ENCODE data around the gene C15orf39.
A peak's percentile ranks its signal among the peaks of the same experiment; 100 is the strongest.

Gene C15orf39

DNA sequence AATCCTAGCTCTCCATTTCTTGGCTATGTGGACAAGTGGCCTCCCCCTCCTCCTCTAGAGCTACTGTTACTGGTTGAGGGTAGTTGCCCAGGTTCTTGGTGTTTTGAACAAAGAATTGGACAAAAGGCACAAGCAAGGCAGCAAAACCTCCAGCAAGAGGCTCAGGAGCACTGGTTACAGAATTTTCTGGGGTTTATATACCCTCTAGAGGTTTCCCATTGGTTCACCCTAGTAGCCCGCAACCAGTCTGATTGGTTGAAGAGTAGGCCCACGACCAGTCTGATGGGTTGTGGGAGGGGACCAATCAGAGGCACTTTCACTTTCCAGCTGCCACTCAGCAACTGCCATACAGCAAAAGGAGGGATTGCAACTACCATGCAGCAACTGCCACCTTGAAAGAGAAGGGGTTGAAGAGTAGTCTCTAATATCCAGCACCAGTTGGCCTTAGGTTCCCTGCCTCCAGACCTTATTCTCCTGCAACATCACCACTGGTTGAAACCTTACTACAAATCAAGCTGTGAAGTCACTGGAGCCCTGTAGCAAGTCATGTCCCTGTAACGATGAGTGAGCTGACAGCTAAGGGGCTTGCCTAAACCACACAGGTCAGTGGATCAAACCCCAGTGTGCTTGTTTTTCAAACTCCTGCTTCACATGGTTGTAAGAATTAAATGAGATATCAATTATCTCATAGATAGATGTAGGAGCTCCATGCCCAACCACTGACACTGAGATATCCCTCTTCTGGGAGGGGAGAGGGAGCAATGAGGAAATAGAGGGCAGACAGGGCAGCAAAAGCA is 2.9 kb upstream of the C15orf39 start:
- DNase-seq = no peak

- DNase-seq = no peak
These were observed 2.2 kb upstream of the C15orf39 start for GRCh38 chr15:75199357-75199940.

DNA sequence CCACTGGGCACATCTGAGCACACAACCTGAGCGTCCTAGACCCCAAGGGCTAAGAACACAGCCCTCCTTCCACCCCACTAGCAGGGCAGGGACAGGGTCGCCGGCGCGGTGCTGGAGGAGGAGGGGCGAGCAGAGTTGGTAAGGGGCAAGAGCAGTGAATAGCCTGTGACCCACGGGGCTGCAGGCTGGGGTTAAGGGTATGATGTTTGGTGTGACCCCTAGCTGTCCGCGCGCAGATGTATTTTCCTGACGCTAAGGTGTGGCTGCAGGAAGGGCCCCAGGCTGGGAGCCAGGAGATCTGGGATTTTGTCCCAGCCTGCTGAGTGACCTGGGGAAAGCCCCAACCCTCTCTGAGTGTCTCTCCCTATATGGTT is 1.3 kb upstream of the C15orf39 start:
- no peak for DNase-seq

- no peak for DNase-seq
These were observed 692 bp upstream of the C15orf39 start for GRCh38 chr15:75200765-75201615.

DNA sequence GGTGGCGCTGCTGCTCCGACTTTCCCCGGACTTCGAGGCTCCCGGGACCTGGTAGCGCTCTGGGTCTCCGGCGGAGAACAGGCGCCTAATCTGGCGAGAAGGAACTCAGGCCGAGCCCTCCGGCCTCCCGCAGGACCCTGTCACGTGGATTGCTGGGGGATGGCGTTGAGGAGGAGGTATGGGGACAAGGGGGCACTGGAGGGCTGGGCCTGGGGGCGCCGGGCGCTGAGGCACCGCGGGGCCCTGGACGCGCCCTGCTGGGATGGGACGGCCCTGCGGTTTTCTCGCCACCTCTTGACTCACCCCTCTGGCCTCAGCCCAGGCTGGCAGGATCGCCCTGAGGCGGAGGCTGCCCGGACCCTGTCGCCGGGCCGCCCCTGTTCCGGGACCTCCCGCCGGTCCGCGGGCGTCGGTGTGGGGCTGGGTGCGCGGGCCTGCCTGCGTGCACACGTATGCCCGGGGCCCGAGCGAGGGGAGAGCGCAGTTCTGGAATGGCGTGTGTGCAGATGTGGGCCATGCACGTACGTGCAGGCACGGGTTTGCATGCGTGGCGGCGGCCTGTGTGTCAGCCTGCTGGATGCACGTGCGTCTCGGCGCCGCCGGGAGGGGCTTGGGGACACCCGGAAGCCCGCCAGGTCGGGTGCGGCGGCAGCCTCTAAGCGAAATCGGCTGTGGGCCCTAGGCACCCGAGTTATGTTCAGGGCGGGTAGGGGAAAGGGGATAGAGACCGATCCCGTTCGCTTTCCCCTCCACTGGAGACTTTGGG is 752 bp downstream of the C15orf39 start:
- no peak for DNase-seq

DNA sequence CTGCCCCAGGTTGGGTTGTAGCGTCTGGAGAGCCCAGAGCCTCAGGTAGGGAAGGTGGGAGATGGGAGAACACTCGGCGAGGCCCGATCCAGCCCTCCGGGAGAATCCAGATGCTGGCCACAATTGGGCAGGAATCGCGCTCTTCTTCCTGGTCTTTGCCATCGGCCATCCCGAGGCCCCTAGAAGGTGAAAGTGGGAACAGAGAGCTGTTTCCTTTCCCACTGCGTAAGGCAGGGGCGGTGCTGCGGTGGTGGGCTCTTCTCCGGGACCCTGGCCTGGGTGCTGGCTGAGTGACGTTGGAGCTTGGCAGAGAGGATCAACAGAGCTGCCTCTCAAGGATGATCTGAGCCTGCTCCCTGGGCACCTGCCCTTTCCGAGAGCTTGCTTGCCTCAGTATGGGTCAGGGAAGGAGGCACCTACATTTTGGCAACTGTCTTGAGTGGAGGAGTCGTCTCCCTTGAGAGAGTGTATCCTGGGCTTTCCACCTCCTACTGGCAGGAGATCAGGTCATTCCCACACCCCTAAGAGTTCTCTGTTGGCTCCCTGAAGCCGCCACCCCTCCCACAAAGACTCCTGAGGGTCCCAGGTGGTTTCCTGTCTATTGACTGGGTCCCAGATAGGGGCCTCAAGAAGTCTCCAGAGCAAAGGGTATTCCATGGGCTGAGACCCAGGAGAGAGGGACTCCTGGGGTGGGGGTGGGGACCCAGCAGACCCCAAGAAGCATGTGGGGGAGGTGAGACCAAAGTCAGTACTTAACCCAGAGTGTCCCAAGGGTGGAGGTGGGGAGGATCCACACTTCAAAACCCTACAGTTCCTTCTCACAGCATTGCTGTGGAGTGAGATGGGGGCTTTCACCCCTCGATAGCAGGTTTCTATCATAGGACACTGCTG is 1.6 kb downstream of the C15orf39 start:
- DNase-seq = no peak

- DNase-seq = no peak
These were observed 2.2 kb downstream of the C15orf39 start for GRCh38 chr15:75203908-75204263.

DNA sequence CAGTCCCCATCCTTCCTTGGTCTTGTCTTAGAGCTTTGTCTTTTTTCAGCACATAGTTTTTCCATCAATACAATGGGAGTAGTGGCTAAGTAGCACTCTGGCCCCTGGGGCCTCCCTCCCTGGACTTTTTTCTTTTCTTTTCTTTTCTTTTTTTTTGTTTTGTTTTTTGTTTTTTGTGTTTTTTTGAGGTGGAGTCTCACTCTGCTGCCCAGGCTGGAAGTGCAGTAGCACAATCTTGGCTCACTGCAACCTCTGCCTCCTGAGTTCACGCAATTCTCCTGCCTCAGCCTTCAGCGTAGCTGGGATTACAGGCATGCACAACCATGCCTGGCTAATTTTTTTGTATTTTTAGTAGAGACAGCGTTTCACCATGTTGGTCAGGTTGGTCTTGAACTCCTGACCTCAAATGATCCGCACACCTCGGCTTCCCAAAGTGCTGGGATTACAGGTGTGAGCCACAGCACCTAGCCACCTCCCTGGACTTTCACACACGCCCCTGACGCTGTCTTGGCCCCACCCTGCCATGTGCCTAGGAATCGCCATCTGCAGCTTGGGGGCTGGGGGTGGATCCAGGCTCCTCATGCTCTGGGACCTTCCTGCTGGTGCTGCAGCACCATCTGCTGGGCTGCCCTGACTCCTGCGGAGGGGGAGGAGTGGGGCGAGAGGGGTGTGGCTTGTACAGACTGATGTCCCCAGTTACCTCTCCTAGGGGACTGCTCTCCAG is 2.8 kb downstream of the C15orf39 start:
- DNase-seq = peak; percentile 60

- no peak for DNase-seq
These were observed 3.3 kb downstream of the C15orf39 start for GRCh38 chr15:75205064-75205395.

DNA sequence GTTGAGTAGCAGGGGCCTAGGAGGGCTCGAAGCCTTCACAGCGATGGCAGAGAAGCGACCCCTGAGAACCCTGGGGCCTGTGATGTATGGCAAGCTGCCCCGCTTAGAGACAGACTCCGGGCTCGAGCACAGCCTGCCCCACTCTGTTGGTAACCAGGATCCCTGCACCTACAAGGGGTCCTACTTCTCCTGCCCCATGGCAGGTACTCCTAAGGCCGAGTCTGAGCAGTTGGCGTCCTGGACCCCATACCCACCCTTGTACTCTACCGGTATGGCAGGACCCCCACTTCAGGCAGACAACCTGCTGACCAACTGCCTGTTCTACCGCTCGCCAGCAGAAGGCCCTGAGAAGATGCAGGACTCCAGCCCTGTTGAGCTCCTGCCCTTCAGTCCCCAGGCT is 4.3 kb downstream of the C15orf39 start:
- no peak for DNase-seq

DNA sequence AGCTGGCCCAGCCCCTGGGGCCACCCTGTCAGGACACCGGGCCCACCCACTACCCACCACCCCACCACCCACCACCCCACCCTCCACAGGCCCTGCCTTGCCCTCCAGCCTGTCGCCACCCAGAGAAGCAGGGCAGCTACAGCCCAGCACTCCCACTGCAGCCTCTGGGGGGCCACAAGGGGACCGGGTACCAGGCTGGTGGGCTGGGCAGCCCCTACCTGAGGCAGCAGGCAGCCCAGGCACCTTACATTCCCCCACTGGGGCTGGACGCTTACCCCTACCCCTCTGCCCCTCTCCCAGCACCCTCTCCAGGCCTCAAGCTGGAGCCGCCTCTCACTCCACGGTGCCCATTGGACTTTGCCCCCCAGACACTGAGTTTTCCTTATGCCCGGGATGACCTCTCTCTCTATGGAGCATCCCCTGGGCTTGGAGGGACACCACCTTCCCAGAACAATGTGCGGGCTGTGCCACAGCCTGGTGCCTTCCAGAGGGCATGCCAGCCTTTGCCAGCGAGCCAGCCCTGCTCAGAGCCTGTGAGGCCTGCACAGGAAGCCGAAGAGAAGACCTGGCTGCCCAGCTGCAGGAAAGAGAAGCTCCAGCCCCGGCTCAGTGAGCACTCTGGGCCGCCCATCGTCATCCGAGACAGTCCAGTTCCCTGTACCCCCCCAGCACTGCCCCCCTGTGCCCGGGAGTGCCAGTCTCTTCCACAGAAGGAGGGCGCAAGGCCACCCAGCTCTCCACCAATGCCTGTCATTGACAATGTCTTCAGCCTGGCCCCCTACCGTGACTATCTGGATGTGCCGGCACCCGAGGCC is 5.3 kb downstream of the C15orf39 start:
- DNase-seq = no peak

GRCh38 chr15:75207618-75208500 is 6.2 kb downstream of the C15orf39 start:
- no peak for DNase-seq

- DNase-seq = no peak
These were observed 7.0 kb downstream of the C15orf39 start for GRCh38 chr15:75208501-75209288.

DNA sequence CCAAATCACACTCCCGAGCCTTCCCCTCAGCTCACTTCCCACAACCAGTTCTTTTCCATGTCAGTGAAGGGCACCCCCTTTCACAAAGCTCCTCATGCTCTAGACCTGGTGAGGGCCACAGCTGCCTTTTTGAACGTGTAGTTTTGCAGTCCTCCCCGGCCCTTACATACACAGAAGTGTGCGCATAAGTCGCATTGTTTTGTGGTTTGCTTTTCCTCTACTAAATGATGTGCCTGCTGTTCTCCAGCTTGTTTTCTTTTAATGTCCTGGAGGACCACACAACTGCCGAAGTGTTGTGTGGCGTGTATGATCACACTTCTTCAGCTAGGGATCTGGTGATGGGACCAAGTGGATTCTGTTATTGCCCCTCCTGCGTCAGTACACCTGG is 7.6 kb downstream of the C15orf39 start:
- DNase-seq = no peak

- no peak for DNase-seq
These were observed 9.1 kb downstream of the C15orf39 start for GRCh38 chr15:75210811-75211230.

- no peak for DNase-seq
These were observed 9.9 kb downstream of the C15orf39 start for GRCh38 chr15:75211436-75212199.

DNA sequence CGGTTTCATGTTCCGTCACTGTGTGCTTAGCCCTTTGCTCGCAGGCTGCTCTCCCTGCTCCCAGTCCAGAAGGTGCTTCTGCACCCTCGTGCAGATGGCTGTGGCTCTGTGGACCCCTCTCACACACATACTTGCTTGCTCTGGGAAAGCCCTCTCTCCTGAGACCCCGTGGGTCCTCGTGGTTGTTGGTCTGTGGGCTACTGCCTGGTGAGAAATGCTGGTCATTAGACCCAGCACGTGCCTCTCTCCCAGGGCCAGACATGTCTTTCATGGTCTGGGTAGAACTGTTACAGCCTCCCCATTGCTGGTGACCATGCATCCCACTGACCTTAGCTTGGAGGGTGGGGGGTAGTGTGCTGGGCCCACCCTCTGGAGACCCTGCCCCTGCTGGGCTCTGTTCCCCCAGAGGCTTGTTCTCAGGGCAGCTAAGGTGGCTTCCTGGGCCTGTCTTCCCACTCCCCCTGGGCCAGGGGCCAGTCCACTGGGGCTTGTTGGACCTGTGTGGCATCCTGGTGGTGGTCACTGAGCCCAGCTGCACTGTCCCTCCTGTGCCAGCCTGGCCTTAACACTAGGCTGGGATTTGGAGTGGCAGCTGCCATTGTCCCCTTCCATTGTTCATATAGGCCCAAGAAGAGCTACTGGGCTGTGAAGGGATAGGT is 10.6 kb downstream of the C15orf39 start:
- no peak for DNase-seq

All from NCI-H748 treated with DMSO at 0.1 percent for 48 hours (cell line).